MM.1S (cell line): ENCODE results near the gene STARD4.

Experiments used
- DNase-seq: peaks from one replicate; pipeline ENCODE4 v3.0.0-alpha.2; 2015
- H2AFZ ChIP-seq: fragments of 300-600 bp; sonication (generic); 2 replicates; pipeline ENCODE4 v1.6.0; 2016; ENCODE audit warnings: antibody characterized with exemption, low read length
- H3F3A ChIP-seq: fragments of 300-600 bp; sonication (generic); 2 replicates; pipeline ENCODE4 v1.6.1; 2016; ENCODE audit warnings: mild to moderate bottlenecking, antibody characterized with exemption, low read length, moderate library complexity, mixed read lengths; ENCODE audit not compliant: insufficient read depth
- H3K27ac ChIP-seq: fragments of 300-600 bp; sonication (generic); 2 replicates; pipeline ENCODE4 v1.5.1; 2016; ENCODE audit warnings: mild to moderate bottlenecking, low read length
- H3K27me3 ChIP-seq: fragments of 300-600 bp; sonication (generic); replicated peaks from 2 replicates; pipeline ENCODE4 v1.6.0; 2016; ENCODE audit warnings: low read length; ENCODE audit not compliant: insufficient read depth
- H3K36me3 ChIP-seq: fragments of 300-600 bp; sonication (generic); replicated peaks from 2 replicates; pipeline ENCODE4 v1.6.1; 2016; ENCODE audit warnings: mild to moderate bottlenecking, low read length, mixed read lengths; ENCODE audit not compliant: insufficient read depth
- H3K4me1 ChIP-seq: fragments of 300-600 bp; sonication (generic); 2 replicates; pipeline ENCODE4 v1.6.1; 2016; ENCODE audit warnings: low read length, mixed read lengths
- H3K4me2 ChIP-seq: fragments of 300-600 bp; sonication (generic); 2 replicates; pipeline ENCODE4 v1.6.0; 2016; ENCODE audit warnings: low read depth, low read length
- H3K4me3 ChIP-seq: fragments of 300-600 bp; sonication (generic); 2 replicates; pipeline ENCODE4 v1.5.1; 2016; ENCODE audit warnings: low read length, mixed read lengths
- H3K79me2 ChIP-seq: fragments of 300-600 bp; sonication (generic); 2 replicates; pipeline ENCODE4 v1.6.1; 2016; ENCODE audit warnings: mixed run types, low read length, mixed read lengths
- H3K9ac ChIP-seq: fragments of 300-600 bp; sonication (generic); 2 replicates; pipeline ENCODE4 v1.6.1; 2016; ENCODE audit warnings: low read length, mixed read lengths
- H3K9me2 ChIP-seq: fragments of 300-600 bp; sonication (generic); replicated peaks from 2 replicates; pipeline ENCODE4 v1.6.1; 2016; ENCODE audit warnings: mild to moderate bottlenecking, low read length, mixed read lengths; ENCODE audit not compliant: insufficient read depth
- H3K9me3 ChIP-seq: fragments of 300-600 bp; sonication (generic); replicated peaks from 2 replicates; pipeline ENCODE4 v1.6.1; 2016; ENCODE audit warnings: mild to moderate bottlenecking, low read length, mixed read lengths; ENCODE audit not compliant: insufficient read depth
- H4K20me1 ChIP-seq: fragments of 300-600 bp; sonication (generic); 2 replicates; pipeline ENCODE4 v1.6.1; 2016; ENCODE audit warnings: mild to moderate bottlenecking, low read length, moderate library complexity, mixed read lengths; ENCODE audit not compliant: insufficient read depth
- CTCF ChIP-seq: fragments of 300-600 bp; sonication (generic); IDR thresholded peaks from 2 replicates; pipeline ENCODE4 v1.5.1; 2016; ENCODE audit warnings: antibody characterized with exemption, low read length, mixed read lengths
- EZH2 ChIP-seq: fragments of 300-600 bp; sonication (generic); optimal IDR thresholded peaks from 2 replicates; pipeline ENCODE3; 2017; ENCODE audit warnings: low read depth, mild to moderate bottlenecking, antibody characterized with exemption, low read length, mixed read lengths
- EZH2phosphoT487 ChIP-seq: fragments of 300-600 bp; sonication (generic); IDR thresholded peaks from 2 replicates; pipeline ENCODE4 v1.6.1; 2018; ENCODE audit warnings: antibody characterized with exemption, low read length

Gene STARD4

DNA sequence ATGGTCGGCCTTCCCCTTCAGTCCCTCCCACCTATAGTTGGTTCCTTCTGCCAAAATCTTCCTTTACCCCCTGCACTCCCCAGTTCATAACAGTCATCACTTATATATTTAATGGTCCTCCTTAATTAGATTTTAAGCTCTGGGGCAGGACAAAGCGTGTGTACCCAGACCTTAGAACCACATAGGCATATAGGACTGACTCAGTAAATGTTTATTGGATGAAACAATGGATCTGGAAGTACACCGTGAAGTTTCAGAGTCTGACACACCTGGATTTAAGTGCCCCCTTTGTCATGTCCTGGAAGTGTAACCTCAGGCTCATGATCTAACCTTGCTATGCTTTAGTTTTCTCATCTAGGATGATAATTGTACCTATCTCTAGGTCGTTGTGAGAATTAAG, 32.0 kb downstream of the STARD4 start:
- TF ChIP-seq CTCF (no peak), EZH2phosphoT487 (no peak), EZH2 (no peak)
- no peak overlapping the region for H3K27ac ChIP-seq
- no peaks in the 10 kb centered on the region for H3K79me2 ChIP-seq
- no peak overlapping the region for H2AFZ ChIP-seq
- no peak overlapping the region for H3K4me3 ChIP-seq
- H3K4me1 ChIP-seq: no peaks in the 10 kb centered on the region
- no peaks in the 10 kb centered on the region for H3K36me3 ChIP-seq
- H3K4me2 ChIP-seq: no peak overlapping the region
- H3K27me3 ChIP-seq: no peaks in the 10 kb centered on the region
- H3K9me3 ChIP-seq: no peaks in the 10 kb centered on the region
- H4K20me1 ChIP-seq: no peaks in the 10 kb centered on the region
- H3K9ac ChIP-seq: no peak overlapping the region
- no peaks in the 10 kb centered on the region for H3F3A ChIP-seq
- H3K9me2 ChIP-seq: no peaks in the 10 kb centered on the region
- DNase-seq: no peak

GRCh38 chr5:111478898-111479297, 33.4 kb downstream of the STARD4 start:
- no peak overlapping the region for H3K4me3 ChIP-seq
- no peaks in the 10 kb centered on the region for H3K9me3 ChIP-seq
- no peaks in the 10 kb centered on the region for H3K27me3 ChIP-seq
- no peak for DNase-seq
- H3K4me1 ChIP-seq: no peaks in the 10 kb centered on the region
- TF ChIP-seq CTCF (no peak), EZH2 (no peak)
- H3F3A ChIP-seq: no peaks in the 10 kb centered on the region
- H3K4me2 ChIP-seq: no peak overlapping the region
- H4K20me1 ChIP-seq: no peaks in the 10 kb centered on the region
- H3K9ac ChIP-seq: no peak overlapping the region
- H3K27ac ChIP-seq: no peak overlapping the region
- no peak overlapping the region for H2AFZ ChIP-seq
- H3K36me3 ChIP-seq: no peaks in the 10 kb centered on the region
- H3K9me2 ChIP-seq: no peaks in the 10 kb centered on the region
- no peaks in the 10 kb centered on the region for H3K79me2 ChIP-seq

DNA sequence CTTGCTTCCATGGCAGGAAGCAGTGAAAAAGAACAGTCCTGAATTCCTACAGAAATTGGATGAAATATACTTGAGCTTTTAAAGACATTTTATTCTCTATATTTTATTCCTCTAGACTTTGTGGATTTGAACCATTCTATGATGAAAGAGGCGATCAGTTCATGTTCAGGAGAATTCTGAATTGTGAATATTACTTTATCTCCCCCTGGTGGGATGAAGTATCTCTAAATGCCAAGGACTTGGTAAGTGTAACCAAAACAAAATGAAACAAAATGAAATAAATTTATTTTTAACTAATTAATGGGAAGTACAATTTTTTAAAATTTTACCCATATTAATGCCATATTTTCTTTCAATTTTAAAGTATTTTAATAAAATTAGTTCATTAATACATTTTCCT, 34.1 kb downstream of the STARD4 start:
- no peaks in the 10 kb centered on the region for H3K9me2 ChIP-seq
- TF ChIP-seq EZH2 (no peak), EZH2phosphoT487 (no peak), CTCF (no peak)
- no peaks in the 10 kb centered on the region for H3K36me3 ChIP-seq
- H3K27me3 ChIP-seq: no peaks in the 10 kb centered on the region
- no peak overlapping the region for H3K4me2 ChIP-seq
- no peaks in the 10 kb centered on the region for H3K79me2 ChIP-seq
- no peak overlapping the region for H3K27ac ChIP-seq
- no peaks in the 10 kb centered on the region for H4K20me1 ChIP-seq
- H3K9me3 ChIP-seq: no peaks in the 10 kb centered on the region
- no peaks in the 10 kb centered on the region for H3K4me1 ChIP-seq
- no peak overlapping the region for H2AFZ ChIP-seq
- DNase-seq: no peak
- no peaks in the 10 kb centered on the region for H3F3A ChIP-seq
- no peak overlapping the region for H3K4me3 ChIP-seq
- no peak overlapping the region for H3K9ac ChIP-seq

DNA sequence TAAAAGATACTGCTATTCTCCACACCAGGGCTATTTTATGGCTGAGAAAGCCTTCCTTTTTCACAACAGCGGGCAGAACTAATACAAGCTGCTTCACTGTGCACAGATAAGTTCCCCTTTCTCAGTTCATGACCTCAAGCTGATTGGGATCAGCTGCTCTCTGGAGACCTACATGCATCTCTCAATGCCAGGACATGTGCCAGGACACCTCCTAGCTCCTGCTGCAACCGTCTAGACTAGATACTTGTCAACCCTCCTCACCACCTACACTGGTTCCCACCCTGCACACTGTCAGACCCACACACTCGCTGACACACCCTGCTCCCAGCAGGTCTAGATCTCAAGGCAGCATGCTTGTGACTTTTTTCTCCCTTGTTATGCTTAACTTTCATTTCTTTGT, 39.8 kb downstream of the STARD4 start:
- H3K27me3 ChIP-seq: no peaks in the 10 kb centered on the region
- H3K4me1 ChIP-seq: no peaks in the 10 kb centered on the region
- no peaks in the 10 kb centered on the region for H3K36me3 ChIP-seq
- H2AFZ ChIP-seq: no peak overlapping the region
- no peaks in the 10 kb centered on the region for H3F3A ChIP-seq
- no peak for DNase-seq
- TF ChIP-seq EZH2 (no peak), EZH2phosphoT487 (no peak), CTCF (no peak)
- no peak overlapping the region for H3K27ac ChIP-seq
- no peak overlapping the region for H3K4me3 ChIP-seq
- H3K9ac ChIP-seq: no peak overlapping the region
- no peak overlapping the region for H3K4me2 ChIP-seq
- no peaks in the 10 kb centered on the region for H3K9me3 ChIP-seq
- no peaks in the 10 kb centered on the region for H3K79me2 ChIP-seq
- H4K20me1 ChIP-seq: no peaks in the 10 kb centered on the region
- H3K9me2 ChIP-seq: no peaks in the 10 kb centered on the region
